Astrocyte (in vitro differentiated cells and primary cell): ENCODE results near the gene RELN.

ENCODE experiments used
- EZH2 ChIP-seq: IDR thresholded peaks from 2 replicates; pipeline ENCODE4 v1.6.1; 2012; ENCODE audit warnings: mild to moderate bottlenecking, low read length, inconsistent platforms; ENCODE audit not compliant: insufficient read depth
- TF ChIP-seq, protein P1 (sequence below): IDR thresholded peaks from 2 replicates; pipeline ENCODE4 v1.5.1; 2011; ENCODE audit warnings: low read depth, mild to moderate bottlenecking, inconsistent platforms, low read length, moderate library complexity; ENCODE audit not compliant: insufficient read depth

- TF ChIP-seq, protein P1, sequence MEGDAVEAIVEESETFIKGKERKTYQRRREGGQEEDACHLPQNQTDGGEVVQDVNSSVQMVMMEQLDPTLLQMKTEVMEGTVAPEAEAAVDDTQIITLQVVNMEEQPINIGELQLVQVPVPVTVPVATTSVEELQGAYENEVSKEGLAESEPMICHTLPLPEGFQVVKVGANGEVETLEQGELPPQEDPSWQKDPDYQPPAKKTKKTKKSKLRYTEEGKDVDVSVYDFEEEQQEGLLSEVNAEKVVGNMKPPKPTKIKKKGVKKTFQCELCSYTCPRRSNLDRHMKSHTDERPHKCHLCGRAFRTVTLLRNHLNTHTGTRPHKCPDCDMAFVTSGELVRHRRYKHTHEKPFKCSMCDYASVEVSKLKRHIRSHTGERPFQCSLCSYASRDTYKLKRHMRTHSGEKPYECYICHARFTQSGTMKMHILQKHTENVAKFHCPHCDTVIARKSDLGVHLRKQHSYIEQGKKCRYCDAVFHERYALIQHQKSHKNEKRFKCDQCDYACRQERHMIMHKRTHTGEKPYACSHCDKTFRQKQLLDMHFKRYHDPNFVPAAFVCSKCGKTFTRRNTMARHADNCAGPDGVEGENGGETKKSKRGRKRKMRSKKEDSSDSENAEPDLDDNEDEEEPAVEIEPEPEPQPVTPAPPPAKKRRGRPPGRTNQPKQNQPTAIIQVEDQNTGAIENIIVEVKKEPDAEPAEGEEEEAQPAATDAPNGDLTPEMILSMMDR: no peak
- no peak for TF ChIP-seq EZH2
These were observed 331.1 kb downstream of the RELN start for GRCh38 chr7:103658055-103659005.
